CD4-positive, alpha-beta T cell (primary cell): ENCODE measurements around the gene DIP2C. TPM values are rescaled to one million over a fixed set of nuclear protein-coding genes. Genes with fewer than 3 reads are reported as not detected.

Source experiments
- ATAC-seq: fragments of 200-7000 bp; cut with Tn5 transposase; one replicate; pipeline ENCODE4 v1.10.0; 2022; ENCODE audit warnings: mild to moderate bottlenecking; ENCODE audit not compliant: poor library complexity
- CTCF ChIA-PET: fragments of 350-600 bp; sonication (Branson Sonifier 250); formaldehyde crosslinking; loops from one replicate; lab custom pipeline; 2021; ENCODE audit warnings: antibody characterized with exemption, inconsistent platforms; lab: Charles Lee
- POLR2A ChIA-PET: fragments of 350-600 bp; sonication (Branson Sonifier 250); formaldehyde crosslinking; loops from one replicate; lab custom pipeline; 2021; ENCODE audit warnings: antibody characterized with exemption, inconsistent platforms; lab: Charles Lee
- DNase-seq, 14 experiments: peaks; one replicate each; pipeline ENCODE4 v3.0.0-alpha.2; 2013 to 2020; ENCODE audit warnings: mixed read lengths in 2 of 14
- H3K27ac ChIP-seq, 2 donors: one replicate each; pipeline versions ENCODE4 v1.5.1 to v1.7.0; 2013; ENCODE audit warnings: low read length in 2 of 2, low read depth in 1 of 2, mild to moderate bottlenecking in 1 of 2
- H3K27me3 ChIP-seq, 2 experiments: 1 replicate in 1 of 2; 2 replicates in 1 of 2; pipeline versions ENCODE4 v1.6.1 to v1.7.0; 2013; ENCODE audit warnings: low read length in 2 of 2, control low read depth in 1 of 2, mild to moderate bottlenecking in 1 of 2, moderate library complexity in 1 of 2; ENCODE audit not compliant: insufficient read depth in 2 of 2, control insufficient read depth in 1 of 2
- H3K36me3 ChIP-seq: one replicate; pipeline ENCODE4 v1.6.1; 2013; ENCODE audit warnings: low read length, control low read depth; ENCODE audit not compliant: insufficient read depth
- H3K4me1 ChIP-seq: one replicate; pipeline ENCODE4 v1.6.1; 2013; ENCODE audit warnings: low read length, control low read depth; ENCODE audit not compliant: insufficient read depth
- H3K4me3 ChIP-seq: one replicate; pipeline ENCODE4 v1.5.1; 2013; ENCODE audit warnings: mild to moderate bottlenecking, low read length, moderate library complexity
- H3K9me3 ChIP-seq, 2 experiments: 1 replicate in 1 of 2; 2 replicates in 1 of 2; pipeline versions ENCODE4 v1.6.1 to v1.7.0; 2013; ENCODE audit warnings: low read length in 2 of 2, mild to moderate bottlenecking in 2 of 2, control low read depth in 1 of 2, moderate library complexity in 1 of 2; ENCODE audit not compliant: control insufficient read depth in 1 of 2, insufficient read depth in 1 of 2
- H3K27ac Mint-ChIP-seq: one replicate; pipeline ENCODE4 v1.8.0; 2020; ENCODE audit warnings: mixed read lengths
- H3K27me3 Mint-ChIP-seq: one replicate; pipeline ENCODE4 v1.8.0; 2021; ENCODE audit warnings: mixed read lengths
- H3K36me3 Mint-ChIP-seq: one replicate; pipeline ENCODE4 v1.8.0; 2021; ENCODE audit warnings: low read depth, mixed read lengths
- H3K4me1 Mint-ChIP-seq: one replicate; pipeline ENCODE4 v1.8.0; 2021; ENCODE audit warnings: low read depth, mixed read lengths
- H3K4me3 Mint-ChIP-seq: one replicate; pipeline ENCODE4 v1.8.0; 2020; ENCODE audit warnings: mild to moderate bottlenecking, mixed read lengths
- H3K9me3 Mint-ChIP-seq: one replicate; pipeline ENCODE4 v1.8.0; 2020; ENCODE audit warnings: mixed read lengths
- intact Hi-C, 2 experiments: fragments of 100-400 bp; cut with DNase I in 1 of 2; cut with micrococcal nuclease in 1 of 2; formaldehyde crosslinking; loops; one replicate each; pipeline versions ENCODE4 v1.15.1 to v1.9.0; 2023 to 2025; cut with DNase I, micrococcal nuclease
- total RNA-seq, 174 experiments: library from RNA in 2 of 174; stranded (reverse) in 2 of 174; gene quantifications; one replicate each; pipeline ENCODE4 v1.2.3 and lab custom pipeline; 2021 to 2026
- TF ChIP-seq, protein P1 (sequence below): fragments of 200-600 bp; IDR thresholded peaks from one replicate; pipeline ENCODE4 v1.8.0; 2022; ENCODE audit warnings: antibody characterized with exemption, mild to moderate bottlenecking

The DIP2C gene
- total RNA-seq, 2 experiments from 2014 or later, result 4.1 TPM

DNA sequence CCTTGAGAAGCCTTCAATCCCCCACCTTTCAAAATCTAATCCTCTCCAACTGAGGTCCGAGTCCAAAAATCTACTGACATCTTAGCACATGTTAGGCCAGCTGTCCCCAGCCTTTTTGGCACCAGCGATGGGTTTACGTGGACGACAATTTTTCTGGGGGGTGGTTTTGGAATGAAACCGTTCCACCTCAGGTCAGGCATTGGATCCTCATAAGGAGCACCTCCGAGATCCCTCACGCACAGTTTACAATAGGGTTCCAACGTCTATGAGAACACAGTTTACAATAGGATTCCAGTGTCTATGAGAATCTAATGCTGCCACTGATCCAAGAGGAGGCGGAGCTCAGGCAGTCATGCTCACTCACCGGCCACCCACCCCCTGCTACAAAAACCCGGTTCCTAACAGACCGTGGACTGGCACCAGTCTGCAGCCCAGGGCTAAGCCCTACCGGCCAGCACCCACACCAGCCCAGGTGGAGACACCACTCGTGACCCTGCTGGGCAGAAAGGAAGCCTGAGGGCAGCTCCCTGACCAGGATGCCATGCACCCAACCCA lies 107.6 kb downstream of the DIP2C start:
- POLR2A ChIA-PET, result no interaction called here
- no peak overlapping the region for H3K27ac ChIP-seq
- H3K27ac Mint-ChIP-seq, result no peak overlapping the region

DNA sequence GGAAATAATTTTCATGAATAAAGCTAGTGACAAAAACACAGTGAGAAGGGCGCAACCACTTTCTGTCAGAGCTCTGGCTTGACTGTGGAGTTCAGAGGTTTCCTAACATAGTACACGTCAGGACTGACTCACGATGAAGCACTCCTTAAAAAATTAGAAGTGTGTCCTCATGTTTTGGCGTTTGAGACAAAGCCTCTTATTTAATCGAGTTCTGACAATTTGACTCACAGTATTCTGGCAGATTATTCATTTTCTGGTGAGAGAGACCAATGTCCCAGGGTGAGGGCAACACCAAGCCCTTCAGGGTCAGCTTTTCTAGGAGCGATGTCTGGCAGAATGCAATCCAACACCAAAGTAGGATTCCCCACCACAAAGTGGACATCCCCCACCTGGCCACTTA lies 108.7 kb downstream of the DIP2C start:
- Histone ChIP-seq H3K4me3 (no peak overlapping the region), H3K27ac (no peak overlapping the region), H3K4me1 (no peaks in the 10 kb centered on the region), H3K9me3 (peaks cover 0 to 7% of the 10 kb centered on the region in 2 experiments), H3K27me3 (no peaks in the 10 kb centered on the region), H3K36me3 (no peaks in the 10 kb centered on the region)
- TF ChIP-seq, protein P1, sequence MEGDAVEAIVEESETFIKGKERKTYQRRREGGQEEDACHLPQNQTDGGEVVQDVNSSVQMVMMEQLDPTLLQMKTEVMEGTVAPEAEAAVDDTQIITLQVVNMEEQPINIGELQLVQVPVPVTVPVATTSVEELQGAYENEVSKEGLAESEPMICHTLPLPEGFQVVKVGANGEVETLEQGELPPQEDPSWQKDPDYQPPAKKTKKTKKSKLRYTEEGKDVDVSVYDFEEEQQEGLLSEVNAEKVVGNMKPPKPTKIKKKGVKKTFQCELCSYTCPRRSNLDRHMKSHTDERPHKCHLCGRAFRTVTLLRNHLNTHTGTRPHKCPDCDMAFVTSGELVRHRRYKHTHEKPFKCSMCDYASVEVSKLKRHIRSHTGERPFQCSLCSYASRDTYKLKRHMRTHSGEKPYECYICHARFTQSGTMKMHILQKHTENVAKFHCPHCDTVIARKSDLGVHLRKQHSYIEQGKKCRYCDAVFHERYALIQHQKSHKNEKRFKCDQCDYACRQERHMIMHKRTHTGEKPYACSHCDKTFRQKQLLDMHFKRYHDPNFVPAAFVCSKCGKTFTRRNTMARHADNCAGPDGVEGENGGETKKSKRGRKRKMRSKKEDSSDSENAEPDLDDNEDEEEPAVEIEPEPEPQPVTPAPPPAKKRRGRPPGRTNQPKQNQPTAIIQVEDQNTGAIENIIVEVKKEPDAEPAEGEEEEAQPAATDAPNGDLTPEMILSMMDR, result no peak
- ChIA-PET POLR2A (no interaction called here), CTCF (no interaction called here)
- DNase-seq (no peak), ATAC-seq (no peak)
- H3K4me1 Mint-ChIP-seq, result no peaks in the 10 kb centered on the region
- intact Hi-C loops, result no loop called here
- no peaks in the 10 kb centered on the region for H3K36me3 Mint-ChIP-seq
- peaks cover 3% of the 10 kb centered on the region for H3K9me3 Mint-ChIP-seq
- H3K27ac Mint-ChIP-seq, result no peak overlapping the region
- peaks cover 3% of the 10 kb centered on the region for H3K27me3 Mint-ChIP-seq
- no peak overlapping the region for H3K4me3 Mint-ChIP-seq

More for the DNA sequence above, 107.6 kb downstream of the DIP2C start:
- ATAC-seq (no peak), DNase-seq (no peak)
- Histone ChIP-seq H3K4me1 (no peaks in the 10 kb centered on the region), H3K9me3 (peaks cover 0 to 7% of the 10 kb centered on the region in 2 experiments), H3K27me3 (no peaks in the 10 kb centered on the region), H3K4me3 (no peak overlapping the region), H3K36me3 (no peaks in the 10 kb centered on the region)
- Mint-ChIP-seq H3K9me3 (peaks cover 3% of the 10 kb centered on the region), H3K27me3 (peaks cover 3% of the 10 kb centered on the region), H3K4me3 (no peak overlapping the region), H3K4me1 (no peaks in the 10 kb centered on the region), H3K36me3 (no peaks in the 10 kb centered on the region)
- TF ChIP-seq, protein P1, result no peak
- intact Hi-C loops, result no loop called here
- CTCF ChIA-PET, result no interaction called here

DNA sequence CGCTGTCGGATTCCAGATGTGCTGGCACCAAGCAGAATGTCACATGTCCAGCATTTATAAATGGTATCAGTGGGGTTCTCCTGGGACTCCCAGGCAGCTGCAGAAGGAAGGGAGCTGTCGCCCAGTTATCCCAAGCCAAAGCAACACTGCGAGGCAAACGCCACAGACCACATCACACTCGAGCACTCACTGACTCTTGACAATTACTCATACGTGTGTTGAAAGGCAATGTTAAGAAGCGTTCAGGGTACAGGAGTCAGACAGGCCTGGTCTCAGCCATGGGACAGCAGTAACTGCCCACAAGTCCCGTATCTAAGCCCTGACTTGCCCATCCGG lies 113.4 kb downstream of the DIP2C start:
- H3K4me1 ChIP-seq, result no peaks in the 10 kb centered on the region
- Mint-ChIP-seq H3K27ac (no peak overlapping the region), H3K36me3 (no peaks in the 10 kb centered on the region), H3K9me3 (peaks cover 3% of the 10 kb centered on the region), H3K4me3 (no peak overlapping the region), H3K27me3 (peaks cover 32% of the 10 kb centered on the region), H3K4me1 (no peaks in the 10 kb centered on the region)
- TF ChIP-seq, protein P1, result no peak
- no peak overlapping the region for H3K27ac ChIP-seq
- H3K4me3 ChIP-seq, result no peak overlapping the region
- peaks cover 0 to 2% of the 10 kb centered on the region in 2 experiments for H3K27me3 ChIP-seq
- POLR2A ChIA-PET, result no interaction called here
- H3K36me3 ChIP-seq, result no peaks in the 10 kb centered on the region
- intact Hi-C loops, result no loop called here
- DNase-seq (no peak), ATAC-seq (no peak)
- H3K9me3 ChIP-seq, result peaks cover 0 to 5% of the 10 kb centered on the region in 2 experiments
- CTCF ChIA-PET, result no interaction called here
